SK-N-SH (cell line): ENCODE data around the gene RAB25.

Source experiments
- EP300 ChIP-seq, 2 experiments: IDR thresholded peaks; 2 replicates each; pipeline versions ENCODE4 v1.4.0 to v1.6.1; 2012; ENCODE audit warnings: borderline replicate concordance in 1 of 2, low read depth in 1 of 2, low read length in 1 of 2
- EZH2phosphoT487 ChIP-seq: fragments of 200-600 bp; sonication (generic); IDR thresholded peaks from 2 replicates; pipeline ENCODE4 v1.6.1; 2017; ENCODE audit warnings: low read depth, mixed run types, mild to moderate bottlenecking, antibody characterized with exemption, moderate library complexity, borderline replicate concordance
- MXI1 ChIP-seq: IDR thresholded peaks from 2 replicates; pipeline ENCODE4 v1.6.1; 2012; ENCODE audit warnings: mild to moderate bottlenecking, low read depth, low read length, improper control_type of control experiment
- POLR2AphosphoS5 ChIP-seq: IDR thresholded peaks from 2 replicates; pipeline ENCODE4 v1.6.1; 2012; ENCODE audit warnings: low read depth, low read length
- RCOR1 ChIP-seq: fragments of 150-350 bp; IDR thresholded peaks from 2 replicates; pipeline ENCODE4 v1.6.1; 2017; ENCODE audit warnings: antibody characterized with exemption, low read length
- RXRA ChIP-seq: IDR thresholded peaks from 2 replicates; pipeline ENCODE4 v1.4.0; 2012; ENCODE audit warnings: low read depth, mild to moderate bottlenecking, borderline replicate concordance
- TAF1 ChIP-seq: IDR thresholded peaks from 2 replicates; pipeline ENCODE4 v1.6.1; 2012; ENCODE audit warnings: low read depth, mild to moderate bottlenecking, low read length, moderate library complexity, borderline replicate concordance
- YY1 ChIP-seq: IDR thresholded peaks from 2 replicates; pipeline ENCODE4 v1.4.0; 2012; ENCODE audit warnings: low read depth, mild to moderate bottlenecking
- TF ChIP-seq, protein P1 (sequence below): fragments of 200-600 bp; sonication (generic); IDR thresholded peaks from 2 replicates; pipeline ENCODE4 v1.6.1; 2017; ENCODE audit warnings: antibody characterized with exemption, mild to moderate bottlenecking, moderate library complexity
- TF ChIP-seq, protein P2 (sequence below): IDR thresholded peaks from 2 replicates; pipeline ENCODE4 v1.4.0; 2012; ENCODE audit warnings: low read depth
- TF ChIP-seq, protein P3 (sequence below): IDR thresholded peaks from 2 replicates; pipeline ENCODE4 v1.6.1; 2012; ENCODE audit warnings: mild to moderate bottlenecking, low read depth, low read length, moderate library complexity

- TF ChIP-seq, protein P1, sequence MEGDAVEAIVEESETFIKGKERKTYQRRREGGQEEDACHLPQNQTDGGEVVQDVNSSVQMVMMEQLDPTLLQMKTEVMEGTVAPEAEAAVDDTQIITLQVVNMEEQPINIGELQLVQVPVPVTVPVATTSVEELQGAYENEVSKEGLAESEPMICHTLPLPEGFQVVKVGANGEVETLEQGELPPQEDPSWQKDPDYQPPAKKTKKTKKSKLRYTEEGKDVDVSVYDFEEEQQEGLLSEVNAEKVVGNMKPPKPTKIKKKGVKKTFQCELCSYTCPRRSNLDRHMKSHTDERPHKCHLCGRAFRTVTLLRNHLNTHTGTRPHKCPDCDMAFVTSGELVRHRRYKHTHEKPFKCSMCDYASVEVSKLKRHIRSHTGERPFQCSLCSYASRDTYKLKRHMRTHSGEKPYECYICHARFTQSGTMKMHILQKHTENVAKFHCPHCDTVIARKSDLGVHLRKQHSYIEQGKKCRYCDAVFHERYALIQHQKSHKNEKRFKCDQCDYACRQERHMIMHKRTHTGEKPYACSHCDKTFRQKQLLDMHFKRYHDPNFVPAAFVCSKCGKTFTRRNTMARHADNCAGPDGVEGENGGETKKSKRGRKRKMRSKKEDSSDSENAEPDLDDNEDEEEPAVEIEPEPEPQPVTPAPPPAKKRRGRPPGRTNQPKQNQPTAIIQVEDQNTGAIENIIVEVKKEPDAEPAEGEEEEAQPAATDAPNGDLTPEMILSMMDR: no peak
- TF ChIP-seq POLR2AphosphoS5 (no peak), EP300 (IDR thresholded peaks at IDR 0.05; ENCODE audit: borderline replicate concordance in 1 of 2, low read depth in 1 of 2, low read length in 1 of 2) (no peak), YY1 (no peak), RXRA (no peak), EZH2phosphoT487 (no peak), MXI1 (no peak), RCOR1 (no peak), TAF1 (no peak)
- TF ChIP-seq, protein P2, sequence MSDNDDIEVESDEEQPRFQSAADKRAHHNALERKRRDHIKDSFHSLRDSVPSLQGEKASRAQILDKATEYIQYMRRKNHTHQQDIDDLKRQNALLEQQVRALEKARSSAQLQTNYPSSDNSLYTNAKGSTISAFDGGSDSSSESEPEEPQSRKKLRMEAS: no peak
- TF ChIP-seq, protein P3, sequence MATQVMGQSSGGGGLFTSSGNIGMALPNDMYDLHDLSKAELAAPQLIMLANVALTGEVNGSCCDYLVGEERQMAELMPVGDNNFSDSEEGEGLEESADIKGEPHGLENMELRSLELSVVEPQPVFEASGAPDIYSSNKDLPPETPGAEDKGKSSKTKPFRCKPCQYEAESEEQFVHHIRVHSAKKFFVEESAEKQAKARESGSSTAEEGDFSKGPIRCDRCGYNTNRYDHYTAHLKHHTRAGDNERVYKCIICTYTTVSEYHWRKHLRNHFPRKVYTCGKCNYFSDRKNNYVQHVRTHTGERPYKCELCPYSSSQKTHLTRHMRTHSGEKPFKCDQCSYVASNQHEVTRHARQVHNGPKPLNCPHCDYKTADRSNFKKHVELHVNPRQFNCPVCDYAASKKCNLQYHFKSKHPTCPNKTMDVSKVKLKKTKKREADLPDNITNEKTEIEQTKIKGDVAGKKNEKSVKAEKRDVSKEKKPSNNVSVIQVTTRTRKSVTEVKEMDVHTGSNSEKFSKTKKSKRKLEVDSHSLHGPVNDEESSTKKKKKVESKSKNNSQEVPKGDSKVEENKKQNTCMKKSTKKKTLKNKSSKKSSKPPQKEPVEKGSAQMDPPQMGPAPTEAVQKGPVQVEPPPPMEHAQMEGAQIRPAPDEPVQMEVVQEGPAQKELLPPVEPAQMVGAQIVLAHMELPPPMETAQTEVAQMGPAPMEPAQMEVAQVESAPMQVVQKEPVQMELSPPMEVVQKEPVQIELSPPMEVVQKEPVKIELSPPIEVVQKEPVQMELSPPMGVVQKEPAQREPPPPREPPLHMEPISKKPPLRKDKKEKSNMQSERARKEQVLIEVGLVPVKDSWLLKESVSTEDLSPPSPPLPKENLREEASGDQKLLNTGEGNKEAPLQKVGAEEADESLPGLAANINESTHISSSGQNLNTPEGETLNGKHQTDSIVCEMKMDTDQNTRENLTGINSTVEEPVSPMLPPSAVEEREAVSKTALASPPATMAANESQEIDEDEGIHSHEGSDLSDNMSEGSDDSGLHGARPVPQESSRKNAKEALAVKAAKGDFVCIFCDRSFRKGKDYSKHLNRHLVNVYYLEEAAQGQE: no peak
Measured at GRCh38 chr1:156097499-156098178, 36.7 kb downstream of the RAB25 start.
